K562 (cell line): ENCODE measurements around the gene FAM184B.

Experiments used
- CBX5 ChIP-seq: IDR thresholded peaks from 2 replicates; pipeline ENCODE4 v1.6.1; 2014; ENCODE audit warnings: low read depth, borderline replicate concordance
- CTCF ChIP-seq, 3 experiments: IDR thresholded peaks in 2 of 3; conservative IDR thresholded peaks in 1 of 3; 2 replicates each; pipeline ENCODE4 v1.5.1; 2011 to 2012; ENCODE audit warnings: low read length in 3 of 3, mild to moderate bottlenecking in 3 of 3, control low read depth in 2 of 3, improper control_type of control experiment in 1 of 3, inconsistent platforms in 1 of 3, low read depth in 1 of 3, mixed read lengths in 1 of 3, moderate library complexity in 1 of 3; ENCODE audit not compliant: insufficient read depth in 2 of 3
- FOSL1 ChIP-seq: fragments of 200-800 bp; sonication (Bioruptor generic); conservative IDR thresholded peaks from 2 replicates; pipeline ENCODE4 v1.6.1; 2016; ENCODE audit warnings: missing genetic modification characterization, missing compliant biosample characterization
- GTF2A2 ChIP-seq: IDR thresholded peaks from 2 replicates; pipeline ENCODE4 v1.6.1; 2016; ENCODE audit warnings: mild to moderate bottlenecking, missing genetic modification characterization, missing compliant biosample characterization
- HDAC6 ChIP-seq: IDR thresholded peaks from 2 replicates; pipeline ENCODE4 v1.6.1; 2012; ENCODE audit warnings: low read depth, mild to moderate bottlenecking, control low read depth, inconsistent platforms, low read length, moderate library complexity
- HMGXB4 ChIP-seq: sonication (generic); formaldehyde crosslinking; IDR thresholded peaks from 2 replicates; pipeline ENCODE4 v1.8.1; 2023; ENCODE audit warnings: mild to moderate bottlenecking, missing genetic modification reagents
- POLR2AphosphoS5 ChIP-seq: IDR thresholded peaks from 2 replicates; pipeline ENCODE4 v1.6.1; 2011; ENCODE audit warnings: mild to moderate bottlenecking, low read depth, low read length, moderate library complexity; ENCODE audit not compliant: control insufficient read depth, insufficient read depth
- RCOR1 ChIP-seq, 2 experiments: IDR thresholded peaks; 2 replicates each; pipeline ENCODE4 v1.6.1; 2012; ENCODE audit warnings: low read depth in 2 of 2, low read length in 2 of 2, borderline replicate concordance in 1 of 2, improper control_type of control experiment in 1 of 2
- RNF2 ChIP-seq: sonication (generic); IDR thresholded peaks from 2 replicates; pipeline ENCODE4 v1.6.1; 2016
- SIN3A ChIP-seq, 2 experiments: fragments of 150-350 bp in 1 of 2; IDR thresholded peaks; 2 replicates each; pipeline ENCODE4 v1.6.1; 2011 to 2016; ENCODE audit warnings: borderline replicate concordance in 2 of 2, low read depth in 2 of 2, low read length in 2 of 2, mild to moderate bottlenecking in 2 of 2, moderate library complexity in 2 of 2; ENCODE audit not compliant: control insufficient read depth in 1 of 2
- ZBTB40 ChIP-seq, 2 experiments: fragments of 450-650 bp in 1 of 2; sonication (generic) in 1 of 2; formaldehyde crosslinking in 1 of 2; IDR thresholded peaks; 2 replicates each; pipeline versions ENCODE4 v1.7.1 to v1.9.0; 2016 to 2022; ENCODE audit warnings: inconsistent platforms in 1 of 2, mild to moderate bottlenecking in 1 of 2, missing genetic modification reagents in 1 of 2
- ZNF274 ChIP-seq: IDR thresholded peaks from 2 replicates; pipeline ENCODE4 v1.6.1; 2011; ENCODE audit warnings: low read depth, mild to moderate bottlenecking, low read length, moderate library complexity, borderline replicate concordance
- ZNF384 ChIP-seq: IDR thresholded peaks from 2 replicates; pipeline ENCODE4 v1.6.1; 2012; ENCODE audit warnings: low read depth, low read length, improper control_type of control experiment
- ZNF551 ChIP-seq: fragments of 250-450 bp; sonication (Bioruptor Pico); IDR thresholded peaks from 2 replicates; pipeline ENCODE4 v1.5.0; 2021; ENCODE audit warnings: mild to moderate bottlenecking, moderate library complexity

- TF ChIP-seq HMGXB4 (CRISPR knock-in tag) (no peak), SIN3A (IDR thresholded peaks at IDR 0.05; ENCODE audit: borderline replicate concordance in 2 of 2, control insufficient read depth in 1 of 2, low read depth in 2 of 2, low read length in 2 of 2) (no peak), ZBTB40 (IDR thresholded peaks at IDR 0.05) (no peak), ZBTB40 (CRISPR knock-in tag; IDR thresholded peaks at IDR 0.05) (no peak), FOSL1 (tag) (no peak), GTF2A2 (tag) (no peak), CTCF (IDR thresholded peaks at IDR 0.05 in 2 of 3, conservative IDR thresholded peaks at IDR 0.05 in 1 of 3; ENCODE audit: insufficient read depth in 2 of 3, low read depth in 1 of 3, low read length in 3 of 3) (no peak), ZNF551 (CRISPR knock-in tag) (no peak), POLR2AphosphoS5 (no peak), RNF2 (no peak), HDAC6 (no peak), ZNF274 (no peak), RCOR1 (IDR thresholded peaks at IDR 0.05; ENCODE audit: borderline replicate concordance in 1 of 2, low read depth in 2 of 2, low read length in 2 of 2) (no peak), CBX5 (no peak), ZNF384 (no peak)
Observed at GRCh38 chr4:17583276-17583675, 198.1 kb downstream of the FAM184B start.
